GM18951 (cell line): Measurements from ENCODE around the gene PPM1N.
A peak's percentile ranks its signal among the peaks of the same experiment; 100 is the strongest.

Experiments used
- POLR2A ChIP-seq: IDR thresholded peaks from 4 replicates; pipeline ENCODE4 v1.6.1; 2011; ENCODE audit warnings: mild to moderate bottlenecking; ENCODE audit not compliant: insufficient read length, insufficient read depth; ENCODE audit errors: extremely low read depth
- in situ Hi-C: fragments of 300-500 bp; cut with MboI; formaldehyde crosslinking; loops from one replicate; pipeline ENCODE4 v1.12.0; 2022; ENCODE audit warnings: low sequenced_read_pairs, mixed read lengths, inconsistent platforms; ENCODE audit not compliant: unreplicated experiment

Gene PPM1N

DNA sequence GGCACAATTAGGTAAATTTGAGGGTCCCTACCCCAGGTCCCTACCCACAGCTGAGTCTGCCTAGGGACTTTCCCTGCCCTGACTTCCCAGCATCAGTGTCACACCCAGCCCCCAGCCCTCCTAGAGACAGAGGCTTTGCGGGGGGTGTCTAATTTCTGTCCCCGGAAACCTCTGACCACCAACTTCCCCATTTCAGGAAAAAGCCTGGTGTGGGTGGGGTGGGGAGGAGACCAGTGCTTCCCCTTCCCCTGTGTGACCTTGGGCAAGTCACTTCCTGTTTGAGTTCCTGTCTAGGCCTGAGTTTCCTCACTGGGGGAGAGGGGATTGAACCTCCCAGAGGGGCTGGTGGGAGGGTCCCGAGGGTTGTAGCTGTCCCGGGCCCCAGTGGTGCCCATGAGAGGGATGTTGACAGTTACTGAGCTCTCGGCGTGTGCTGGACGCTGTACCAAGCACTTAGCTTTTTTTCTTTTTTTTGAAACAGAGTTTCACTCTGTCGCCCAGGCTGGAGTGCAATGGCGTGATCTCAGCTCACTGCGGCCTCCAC lies 16.9 kb downstream of the PPM1N start:
- in situ Hi-C loops: no loop called here
- no peak for TF ChIP-seq POLR2A

DNA sequence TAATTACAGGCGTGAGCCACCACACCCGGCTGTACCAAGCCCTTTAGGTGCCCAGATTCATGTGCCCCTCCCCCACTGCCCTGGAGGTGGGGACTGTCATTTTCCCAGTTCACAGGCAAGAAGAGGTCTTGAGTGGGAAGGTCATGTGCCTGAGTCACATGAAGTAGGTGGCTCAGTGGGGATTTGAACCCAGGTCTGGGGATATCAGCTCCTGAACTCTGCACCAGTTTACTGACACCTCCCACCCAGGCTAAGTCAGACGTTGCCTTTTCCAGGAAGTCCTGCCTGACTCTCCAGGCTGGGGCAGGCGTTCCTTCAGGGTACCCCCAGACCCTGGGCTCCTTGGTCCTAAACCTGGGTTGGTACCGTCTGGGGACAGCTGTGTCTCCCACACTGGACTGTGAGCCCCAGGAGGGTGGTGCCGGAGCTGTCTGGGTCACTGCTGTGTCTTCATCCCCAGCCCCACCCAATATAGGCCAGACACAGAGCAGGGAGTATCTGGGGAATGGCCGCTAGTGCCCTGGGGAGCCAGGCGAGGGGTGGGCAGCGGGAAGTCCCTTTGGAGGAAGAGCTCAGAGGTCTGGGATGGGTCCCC lies 17.7 kb downstream of the PPM1N start:
- in situ Hi-C loops: no loop called here
- no peak for TF ChIP-seq POLR2A

DNA sequence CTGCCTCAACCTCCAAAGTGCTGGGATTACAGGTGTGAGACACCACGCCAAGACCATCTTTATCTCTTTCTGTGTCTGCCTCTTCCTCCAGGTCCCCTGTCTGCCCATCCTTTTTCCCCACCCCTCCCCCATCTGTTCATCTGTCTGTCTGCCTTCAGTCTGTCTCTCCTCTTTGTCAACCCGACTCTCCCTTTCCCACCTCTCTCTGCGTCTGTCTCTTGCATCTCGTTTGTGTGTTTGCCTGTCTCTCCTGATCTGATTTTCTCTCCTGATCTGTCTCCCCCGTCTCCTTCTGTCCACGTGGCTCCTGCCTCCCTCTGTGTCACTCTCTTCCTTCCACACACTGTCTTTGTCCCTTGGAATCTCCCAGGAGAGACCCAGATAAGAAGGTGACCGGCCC lies 19.0 kb downstream of the PPM1N start:
- in situ Hi-C loops: no loop called here
- TF ChIP-seq POLR2A: no peak

DNA sequence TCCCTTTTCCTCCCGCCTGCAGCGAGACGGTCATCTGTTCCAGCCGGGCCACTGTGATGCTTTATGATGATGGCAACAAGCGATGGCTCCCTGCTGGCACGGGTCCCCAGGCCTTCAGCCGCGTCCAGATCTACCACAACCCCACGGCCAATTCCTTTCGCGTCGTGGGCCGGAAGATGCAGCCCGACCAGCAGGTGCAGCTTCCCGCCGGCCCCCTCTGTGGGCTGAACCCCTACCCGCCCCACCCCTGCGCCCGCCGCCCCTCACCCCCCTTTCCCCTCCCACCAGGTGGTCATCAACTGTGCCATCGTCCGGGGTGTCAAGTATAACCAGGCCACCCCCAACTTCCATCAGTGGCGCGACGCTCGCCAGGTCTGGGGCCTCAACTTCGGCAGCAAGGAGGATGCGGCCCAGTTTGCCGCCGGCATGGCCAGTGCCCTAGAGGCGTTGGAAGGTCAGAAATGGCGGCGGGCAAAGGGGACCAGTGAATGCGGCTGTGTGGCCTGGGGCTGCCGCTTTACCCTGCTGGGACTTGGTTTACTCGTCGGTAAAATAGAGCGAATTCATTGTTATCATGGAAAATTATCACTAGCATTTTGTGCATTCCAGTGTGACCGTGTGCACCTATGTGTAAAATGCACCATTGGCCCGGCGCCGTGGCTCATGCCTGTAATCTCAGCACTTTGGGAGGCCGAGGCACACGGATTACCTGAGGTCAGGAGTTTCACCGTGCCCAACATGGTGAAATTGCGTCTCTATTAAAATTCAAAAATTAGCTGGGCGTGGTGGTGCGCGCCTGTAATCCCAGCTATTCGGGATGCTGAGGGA lies 19.6 kb downstream of the PPM1N start:
- no peak for TF ChIP-seq POLR2A
- in situ Hi-C loops: no loop called here

DNA sequence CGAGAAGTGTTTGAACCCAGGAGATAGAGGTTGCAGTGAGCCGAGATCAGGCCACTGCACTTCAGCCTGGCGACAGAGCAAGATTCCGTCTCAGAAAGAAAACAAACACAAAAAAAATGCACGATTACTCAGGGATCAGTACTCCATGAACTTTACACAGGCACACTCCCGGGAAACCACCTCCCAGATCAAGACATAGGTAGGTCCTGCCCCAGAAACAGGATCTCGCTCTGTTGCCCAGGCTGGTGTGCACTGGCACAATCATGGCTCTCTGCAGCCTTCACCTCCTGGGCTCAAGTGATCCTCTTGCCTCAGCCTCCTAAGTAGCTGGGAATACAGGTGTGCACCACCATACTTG lies 20.2 kb downstream of the PPM1N start:
- in situ Hi-C loops: no loop called here
- TF ChIP-seq POLR2A: no peak

DNA sequence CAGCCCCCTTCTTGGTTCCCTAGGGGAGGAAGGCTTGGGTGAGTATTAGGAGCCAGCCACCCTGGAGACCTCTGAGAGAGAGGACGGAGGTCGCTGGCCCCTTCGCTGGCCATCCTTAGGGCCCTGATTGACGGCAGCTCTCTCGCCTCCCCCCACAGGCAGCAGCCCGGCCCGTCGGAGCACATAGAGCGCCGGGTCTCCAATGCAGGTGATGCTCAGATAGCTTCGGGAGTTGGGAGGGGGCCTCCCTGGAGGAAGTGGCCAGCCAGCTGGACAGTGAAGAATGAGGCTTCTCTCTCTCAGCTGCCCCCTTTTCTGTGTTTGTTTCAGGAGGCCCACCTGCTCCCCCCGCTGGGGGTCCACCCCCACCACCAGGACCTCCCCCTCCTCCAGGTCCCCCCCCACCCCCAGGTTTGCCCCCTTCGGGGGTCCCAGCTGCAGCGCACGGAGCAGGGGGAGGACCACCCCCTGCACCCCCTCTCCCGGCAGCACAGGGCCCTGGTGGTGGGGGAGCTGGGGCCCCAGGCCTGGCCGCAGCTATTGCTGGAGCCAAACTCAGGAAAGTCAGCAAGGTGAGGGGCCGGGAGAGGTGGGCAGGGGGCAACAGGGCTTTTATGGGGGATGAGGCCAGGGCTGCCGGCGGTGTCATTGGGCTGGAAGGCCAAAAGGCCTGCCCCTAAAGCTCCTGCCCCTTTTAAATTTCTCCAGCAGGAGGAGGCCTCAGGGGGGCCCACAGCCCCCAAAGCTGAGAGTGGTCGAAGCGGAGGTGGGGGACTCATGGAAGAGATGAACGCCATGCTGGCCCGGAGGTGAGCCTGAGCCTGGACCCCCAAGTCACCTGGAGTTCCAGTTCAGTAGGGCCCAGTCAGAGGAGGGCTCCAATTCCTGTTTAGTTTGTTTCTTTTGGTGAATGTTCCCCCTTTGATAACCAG lies 24.0 kb downstream of the PPM1N start:
- TF ChIP-seq POLR2A: no peak
- in situ Hi-C loops: no loop called here

DNA sequence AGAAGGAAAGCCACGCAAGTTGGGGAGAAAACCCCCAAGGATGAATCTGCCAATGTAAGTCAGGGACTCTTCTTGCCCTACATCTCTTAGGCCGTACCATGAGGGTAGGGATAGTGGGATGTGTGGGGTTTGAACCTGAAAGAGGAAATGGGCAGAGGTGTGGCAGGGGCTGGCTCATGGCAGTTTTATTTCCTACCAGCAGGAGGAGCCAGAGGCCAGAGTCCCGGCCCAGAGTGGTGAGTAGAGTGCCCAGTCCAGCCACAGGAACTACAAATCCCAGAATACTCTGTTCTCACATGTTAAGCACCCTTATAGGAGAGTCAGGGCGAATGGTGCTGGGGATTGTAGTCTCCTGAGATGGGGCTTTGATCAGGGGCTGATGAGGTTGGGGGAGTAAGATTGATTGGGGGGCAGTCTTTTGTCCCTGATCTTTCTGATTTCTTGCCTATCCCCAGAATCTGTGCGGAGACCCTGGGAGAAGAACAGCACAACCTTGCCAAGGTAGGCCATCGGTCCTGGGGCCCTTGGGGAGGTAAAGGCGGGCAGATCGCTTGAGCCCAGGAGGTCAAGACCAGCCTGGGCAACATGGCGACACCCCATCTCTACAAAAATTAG lies 25.5 kb downstream of the PPM1N start:
- no peak for TF ChIP-seq POLR2A
- in situ Hi-C loops: no loop called here

DNA sequence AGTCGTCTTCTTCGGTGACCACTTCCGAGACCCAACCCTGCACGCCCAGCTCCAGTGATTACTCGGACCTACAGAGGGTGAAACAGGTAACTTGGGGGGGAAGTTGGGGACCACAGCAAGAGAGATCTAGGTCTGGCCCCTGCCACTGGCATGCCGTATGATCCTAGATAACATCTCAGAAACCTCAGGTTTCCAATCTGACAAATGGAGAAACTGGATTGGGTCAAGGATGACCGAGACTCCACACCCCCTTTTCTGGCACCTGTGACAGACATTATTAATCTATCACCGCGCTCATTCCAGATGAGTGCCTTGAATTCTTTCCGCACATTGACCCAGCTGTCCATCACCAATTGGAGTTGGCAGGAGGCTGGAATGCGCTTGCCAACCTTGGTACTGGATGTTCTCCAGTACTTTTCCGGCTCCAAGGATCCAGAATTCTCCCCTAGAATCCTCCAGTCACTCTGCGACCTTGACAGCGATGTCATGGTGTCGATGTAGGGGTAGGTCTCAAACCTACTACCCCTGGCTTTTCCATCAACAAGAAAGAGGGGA lies 26.4 kb downstream of the PPM1N start:
- TF ChIP-seq POLR2A: no peak
- in situ Hi-C loops: no loop called here

DNA sequence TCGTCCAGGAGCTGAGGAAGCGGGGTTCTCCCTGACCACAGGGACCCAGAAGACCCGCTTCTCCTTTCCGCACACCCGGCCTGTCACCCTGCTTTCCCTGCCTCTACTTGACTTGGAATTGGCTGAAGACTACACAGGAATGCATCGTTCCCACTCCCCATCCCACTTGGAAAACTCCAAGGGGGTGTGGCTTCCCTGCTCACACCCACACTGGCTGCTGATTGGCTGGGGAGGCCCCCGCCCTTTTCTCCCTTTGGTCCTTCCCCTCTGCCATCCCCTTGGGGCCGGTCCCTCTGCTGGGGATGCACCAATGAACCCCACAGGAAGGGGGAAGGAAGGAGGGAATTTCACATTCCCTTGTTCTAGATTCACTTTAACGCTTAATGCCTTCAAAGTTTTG lies 27.9 kb downstream of the PPM1N start:
- no peak for TF ChIP-seq POLR2A
- in situ Hi-C loops: no loop called here

DNA sequence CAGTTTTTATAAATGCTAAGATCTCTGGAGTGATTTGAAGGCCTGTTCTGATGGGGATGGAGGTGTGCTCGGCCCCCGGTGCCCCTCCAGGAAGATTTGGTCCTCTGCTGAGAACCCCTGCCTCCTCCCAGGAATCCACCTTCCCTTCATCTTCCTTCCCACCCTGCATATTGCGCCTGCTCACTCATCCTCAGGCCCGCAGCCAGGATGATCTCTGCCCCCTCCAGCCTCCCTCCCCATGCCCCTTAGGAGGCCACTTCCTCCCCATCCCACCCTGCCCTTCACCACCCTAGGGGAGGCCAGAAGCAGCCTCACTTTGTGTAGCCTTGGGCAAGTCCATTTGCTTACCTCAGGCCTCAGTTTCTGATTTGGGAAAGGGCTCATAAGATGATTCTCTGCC lies 28.7 kb downstream of the PPM1N start:
- in situ Hi-C loops: no loop called here
- no peak for TF ChIP-seq POLR2A

DNA sequence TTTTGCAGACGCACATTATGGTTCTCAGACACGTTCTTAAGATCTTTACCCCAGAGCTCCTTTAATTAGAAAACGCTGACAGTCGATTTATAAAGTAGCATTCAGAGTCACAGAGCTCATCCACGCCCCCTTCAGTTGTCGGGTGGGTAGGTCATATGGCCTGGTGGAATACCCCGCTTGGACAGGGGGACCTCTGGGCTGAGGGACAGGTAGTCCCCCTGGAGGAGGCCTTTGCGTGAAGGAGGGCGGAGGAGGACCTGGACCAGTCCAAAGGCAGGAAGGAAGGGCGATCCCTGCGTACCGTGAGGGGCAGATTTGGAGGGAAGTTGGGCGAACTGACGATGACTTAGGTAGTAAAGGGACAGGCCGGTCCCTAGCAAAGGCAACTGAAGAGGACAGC lies 29.5 kb downstream of the PPM1N start:
- in situ Hi-C loops: no loop called here
- TF ChIP-seq POLR2A: no peak

DNA sequence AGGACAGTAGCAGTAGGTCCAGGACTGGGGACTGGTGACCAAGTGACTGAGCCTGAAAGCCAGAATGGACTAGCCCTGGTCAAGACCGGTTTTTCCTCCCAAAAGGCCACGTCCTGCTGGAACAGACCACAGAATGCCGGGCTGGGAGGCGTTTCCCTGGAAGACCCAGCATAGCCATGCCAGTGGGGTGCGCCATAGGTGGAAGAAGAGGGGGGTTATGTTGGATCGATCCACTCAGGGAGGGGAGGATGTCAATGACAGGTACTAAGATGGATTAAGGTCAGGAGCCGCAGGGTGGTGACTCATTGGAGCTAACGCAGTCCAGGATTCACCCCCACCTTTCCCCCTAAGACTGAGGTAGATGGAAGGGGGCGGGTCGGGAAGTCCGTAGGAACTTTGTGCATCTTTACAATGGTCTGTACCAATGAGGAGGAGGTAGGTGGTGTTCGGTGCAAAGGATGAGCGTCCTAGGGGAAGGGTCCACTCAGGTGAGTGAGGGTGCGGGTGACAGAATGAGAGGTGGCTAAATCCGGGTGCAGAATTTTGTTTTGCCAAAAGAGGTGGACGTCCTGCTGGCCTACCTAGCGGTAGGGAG lies 30.0 kb downstream of the PPM1N start:
- peak; percentile 30 for TF ChIP-seq POLR2A
- in situ Hi-C loops: no loop called here
